Effector CD4-positive, alpha-beta T cell (primary cell): ENCODE measurements around the gene DYNLT4.
"Not testable (repeated sequence)": the region's sequence is repeated elsewhere in the genome, so short reads cannot be mapped to it uniquely, and the experiment has no call there.

Experiments used
- DNase-seq: peaks from one replicate; pipeline ENCODE4 v3.0.0-alpha.2; 2020
- total RNA-seq: gene quantifications from one replicate; lab custom pipeline; 2026; lab: John Stamatoyannopoulos, UW

DYNLT4 gene
- total RNA-seq: 12.4 reads per million, percentile 36 among the genes with 10 or more reads in this experiment

DNA sequence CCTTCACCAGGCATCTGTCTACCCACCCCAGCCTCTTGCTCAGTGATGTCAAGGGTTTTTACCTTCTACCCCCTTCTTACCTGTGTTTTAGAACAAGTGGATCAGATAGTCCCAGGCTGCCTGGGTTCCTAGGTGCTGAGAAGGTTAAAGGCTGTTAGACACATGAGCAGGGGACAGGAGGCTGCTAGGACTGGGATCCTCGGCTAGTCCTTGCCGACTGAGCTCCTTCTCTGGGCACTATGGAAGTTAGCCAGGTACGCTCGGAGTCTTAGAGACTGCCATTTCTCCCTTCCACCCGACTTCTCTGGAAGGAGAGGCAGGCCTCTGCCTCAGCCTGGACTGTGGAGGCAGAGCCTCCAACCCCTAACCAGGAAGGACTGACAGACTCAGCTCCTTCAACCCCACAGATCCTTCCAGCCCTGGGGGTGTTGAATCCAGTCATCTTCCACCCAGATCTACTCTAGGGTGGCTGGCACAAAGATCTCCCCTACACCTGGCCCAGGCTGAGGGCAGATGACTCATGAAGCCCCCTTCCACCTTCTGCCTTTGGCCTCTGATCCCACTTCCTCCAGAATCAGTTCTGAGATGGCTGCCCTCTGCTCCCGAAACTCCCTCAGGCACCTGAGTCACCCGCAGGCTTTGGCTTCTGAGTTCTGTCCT, at the start of gene DYNLT4:
DYNLT4 (minus strand) TSS at position 648 of the 660 bp plus-strand sequence. CDS start 683 bp downstream, outside the sequence.
- DNase-seq: no peak

DNA sequence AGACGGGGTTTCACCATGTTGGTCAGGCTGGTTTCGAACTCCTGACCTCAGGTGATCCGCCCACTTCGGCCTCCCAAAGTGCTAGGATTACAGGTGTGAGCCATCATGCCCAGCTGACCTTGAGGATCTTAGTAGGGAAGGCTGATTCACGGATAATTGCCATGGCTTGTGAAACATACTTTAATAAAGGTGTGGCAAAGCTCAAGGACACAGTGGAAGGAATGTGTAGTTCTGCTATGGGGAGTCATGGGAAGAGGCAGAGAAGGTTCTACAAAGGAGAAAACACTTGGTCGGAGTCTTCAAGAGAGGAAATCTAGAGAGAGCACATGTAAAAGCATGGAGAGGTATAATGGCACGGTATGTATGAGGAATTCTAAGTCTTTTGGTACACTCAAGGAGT, 48.6 kb upstream of the DYNLT4 start:
- DNase-seq: no peak

GRCh38 chr1:44854970-44855369, 47.8 kb upstream of the DYNLT4 start:
- DNase-seq: no peak

DNA sequence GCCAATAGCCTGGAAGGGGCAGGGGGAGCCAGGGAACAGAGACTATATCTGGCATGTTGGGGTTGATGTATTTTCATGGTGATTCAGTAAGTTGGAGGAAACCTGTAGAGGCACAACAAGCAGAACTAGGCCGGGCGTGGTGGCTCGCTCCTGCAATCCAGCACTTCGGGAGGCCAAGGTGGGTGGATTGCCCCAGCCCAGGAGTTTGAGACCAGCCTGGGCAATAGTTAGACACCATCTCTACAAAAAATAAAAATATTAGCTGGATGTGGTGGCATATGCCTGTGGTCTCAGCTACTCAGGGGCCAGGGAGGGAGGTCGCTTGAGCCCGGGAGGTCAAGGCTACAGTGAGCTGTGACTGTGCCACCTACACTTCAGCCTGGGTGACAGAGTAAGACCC, 46.0 kb upstream of the DYNLT4 start:
- DNase-seq: no peak

DNA sequence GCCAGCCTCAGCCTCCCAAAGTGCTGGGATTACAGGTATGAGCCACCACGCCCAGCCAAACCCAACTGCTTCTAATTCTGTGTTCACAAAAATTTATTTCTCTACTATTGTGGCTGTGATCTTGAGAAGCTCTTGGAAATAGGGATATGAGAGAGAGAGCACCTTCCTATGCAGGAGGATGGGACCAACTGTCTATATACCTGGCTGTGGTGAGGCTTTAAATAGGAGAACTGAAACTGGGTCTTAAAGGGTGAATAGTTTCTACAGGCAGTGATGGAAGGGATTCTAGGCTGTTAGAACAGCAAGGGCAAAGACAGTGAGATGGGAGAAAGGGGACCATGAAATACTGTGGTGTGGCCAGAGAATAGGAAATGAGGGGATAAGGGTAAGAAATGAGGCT, 44.2 kb upstream of the DYNLT4 start:
- DNase-seq: no peak

DNA sequence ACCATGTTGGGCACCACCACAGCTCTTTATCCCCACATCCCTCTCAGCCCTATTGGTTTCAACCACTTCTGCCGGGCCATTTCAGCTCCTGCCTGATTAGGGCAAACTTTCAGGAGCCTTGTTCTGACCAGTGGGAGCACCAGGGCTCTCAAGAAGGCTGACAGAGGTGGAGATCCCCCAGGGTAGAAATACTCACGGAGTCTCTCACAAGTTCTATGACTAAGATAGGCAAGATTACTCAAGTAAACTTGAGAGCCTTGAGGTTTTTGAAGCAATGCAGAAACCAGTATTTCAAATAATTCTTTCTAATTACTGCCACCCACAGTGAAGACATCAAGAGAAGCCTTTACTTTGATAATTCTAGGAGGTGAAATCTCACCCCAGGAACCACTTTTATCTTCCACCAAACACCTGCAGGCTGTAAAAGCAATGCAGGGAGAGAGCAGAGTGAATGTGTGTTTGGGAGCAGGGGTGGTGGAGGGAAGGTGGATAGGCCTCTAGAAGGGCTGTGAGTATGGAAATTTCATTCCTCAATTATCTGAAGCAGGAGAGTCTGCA, 42.5 kb upstream of the DYNLT4 start:
- DNase-seq: no peak

- no peak for DNase-seq
Observed at GRCh38 chr1:44848456-44849181, 41.5 kb upstream of the DYNLT4 start.

- DNase-seq: no peak
Observed at GRCh38 chr1:44847845-44848244, 40.7 kb upstream of the DYNLT4 start.

- no peak for DNase-seq
Observed at GRCh38 chr1:44846985-44847384, 39.8 kb upstream of the DYNLT4 start.

GRCh38 chr1:44842862-44843655, 35.9 kb upstream of the DYNLT4 start, which contains the start of gene PTCH2:
Gene PTCH2, minus strand, starts transcription at chr1:44843253. Its CDS starts 321 bp downstream, at chr1:44842932.
- no peak for DNase-seq

- DNase-seq: no peak
Observed at GRCh38 chr1:44842486-44842861, 35.3 kb upstream of the DYNLT4 start.

- DNase-seq: no peak
Observed at GRCh38 chr1:44839576-44839975, 32.4 kb upstream of the DYNLT4 start.

DNA sequence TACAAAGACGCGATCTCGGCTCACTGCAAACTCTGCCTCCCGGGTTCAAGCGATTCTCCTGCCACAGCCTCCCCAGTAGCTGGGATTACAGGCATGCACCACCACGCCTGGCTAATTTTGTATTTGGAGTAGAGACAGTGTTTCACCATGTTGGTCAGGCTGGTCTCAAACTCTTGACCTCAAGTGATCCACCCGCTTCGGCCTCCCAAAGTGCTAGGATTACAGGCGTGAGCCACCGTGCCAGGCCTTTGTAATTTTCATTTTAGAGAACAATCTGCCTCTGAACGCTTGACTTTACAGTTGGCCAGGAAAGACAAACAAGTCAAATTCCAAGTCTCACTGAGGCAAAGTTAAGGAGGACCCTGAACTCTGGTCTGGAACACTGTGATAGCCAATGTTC, 31.1 kb upstream of the DYNLT4 start:
- not testable (repeated sequence) for DNase-seq

GRCh38 chr1:44835738-44836675, 28.9 kb upstream of the DYNLT4 start:
- peak; percentile 80 for DNase-seq

GRCh38 chr1:44834328-44834727, 27.2 kb upstream of the DYNLT4 start:
- no peak for DNase-seq

DNA sequence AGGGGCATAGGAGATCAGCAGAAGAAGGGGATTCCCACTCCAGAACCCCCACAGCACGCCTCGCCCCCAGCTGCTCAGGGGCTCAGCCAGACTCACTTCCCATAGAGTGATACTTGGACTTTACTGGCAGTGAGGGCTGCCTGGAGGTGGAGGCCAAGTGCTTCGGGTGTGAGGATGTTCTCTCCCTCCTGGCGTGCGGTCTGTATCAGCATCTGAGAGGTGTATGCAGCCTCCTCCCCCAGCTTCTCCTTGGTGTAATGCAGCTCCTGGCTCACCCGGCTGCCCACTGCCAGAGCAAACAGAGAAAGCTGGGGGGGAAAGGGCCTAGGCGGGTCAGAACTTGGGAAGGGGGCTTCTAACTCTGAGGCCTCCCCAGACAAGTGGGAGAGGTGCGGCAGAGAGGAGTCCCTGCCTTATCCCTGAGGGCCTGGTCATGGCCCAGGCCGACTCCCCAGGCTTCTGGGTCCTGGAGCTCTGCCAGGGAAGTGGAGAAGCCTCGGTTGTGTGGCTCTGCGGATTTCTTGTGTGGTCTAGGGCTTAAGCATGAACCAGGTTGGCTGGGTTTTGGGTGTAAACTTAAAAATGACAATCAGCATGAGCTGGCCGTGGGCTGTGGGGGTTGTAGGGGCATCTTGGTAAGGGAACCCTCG, 25.0 kb upstream of the DYNLT4 start:
- no peak for DNase-seq

GRCh38 chr1:44831516-44831915, 24.4 kb upstream of the DYNLT4 start:
- DNase-seq: no peak

- no peak for DNase-seq
Observed at GRCh38 chr1:44830900-44831304, 23.8 kb upstream of the DYNLT4 start.

GRCh38 chr1:44829506-44830384, 22.6 kb upstream of the DYNLT4 start:
- no peak for DNase-seq

- no peak for DNase-seq
Observed at GRCh38 chr1:44828841-44829440, 21.8 kb upstream of the DYNLT4 start.
